Loucy (cell line): Measurements from ENCODE around the gene CRYL1.

Source experiments
- H2AFZ ChIP-seq: fragments of 200-600 bp; sonication (generic); 2 replicates; pipeline ENCODE4 v1.6.0; 2016; ENCODE audit warnings: antibody characterized with exemption, mild to moderate bottlenecking, low read length, moderate library complexity
- H3F3A ChIP-seq: fragments of 200-600 bp; 2 replicates; pipeline ENCODE4 v1.6.0; 2016; ENCODE audit warnings: antibody characterized with exemption, low read depth, mild to moderate bottlenecking
- H3K27me3 ChIP-seq: fragments of 200-600 bp; sonication (generic); 2 replicates; pipeline ENCODE4 v1.6.1; 2014; ENCODE audit warnings: low read length, mild to moderate bottlenecking; ENCODE audit not compliant: insufficient read depth, poor library complexity, severe bottlenecking
- H3K36me3 ChIP-seq: fragments of 200-600 bp; sonication (generic); 2 replicates; pipeline ENCODE4 v1.6.1; 2016; ENCODE audit warnings: low read length; ENCODE audit not compliant: insufficient read depth
- H3K4me1 ChIP-seq: fragments of 200-600 bp; sonication (generic); 2 replicates; pipeline ENCODE4 v1.5.1; 2014; ENCODE audit warnings: low read length, mild to moderate bottlenecking; ENCODE audit not compliant: insufficient read depth, poor library complexity, severe bottlenecking
- H3K4me2 ChIP-seq: fragments of 200-600 bp; sonication (generic); 2 replicates; pipeline ENCODE4 v1.6.0; 2014; ENCODE audit warnings: antibody characterized with exemption, low read length, low read depth, mild to moderate bottlenecking; ENCODE audit not compliant: poor library complexity, severe bottlenecking
- H3K4me3 ChIP-seq: fragments of 200-600 bp; sonication (generic); 2 replicates; pipeline ENCODE4 v1.5.1; 2014; ENCODE audit warnings: low read length, mild to moderate bottlenecking, mixed read lengths; ENCODE audit not compliant: poor library complexity, severe bottlenecking
- H3K79me2 ChIP-seq: fragments of 200-600 bp; sonication (generic); 2 replicates; pipeline ENCODE4 v1.6.1; 2014; ENCODE audit warnings: low read length; ENCODE audit not compliant: insufficient read depth
- H3K9ac ChIP-seq: fragments of 200-600 bp; sonication (generic); 2 replicates; pipeline ENCODE4 v1.6.0; 2014; ENCODE audit warnings: mild to moderate bottlenecking, low read depth, low read length, moderate library complexity; ENCODE audit not compliant: poor library complexity, severe bottlenecking
- H3K9me2 ChIP-seq: fragments of 200-600 bp; sonication (generic); replicated peaks from 2 replicates; pipeline ENCODE4 v1.6.1; 2016; ENCODE audit warnings: low read depth, low read length, mixed read lengths
- H3K9me3 ChIP-seq: fragments of 200-600 bp; sonication (generic); 2 replicates; pipeline ENCODE4 v1.6.1; 2014; ENCODE audit warnings: mild to moderate bottlenecking, antibody characterized with exemption, low read length, low read depth; ENCODE audit not compliant: insufficient read depth
- H4K20me1 ChIP-seq: fragments of 200-600 bp; sonication (generic); 2 replicates; pipeline ENCODE4 v1.6.0; 2014; ENCODE audit warnings: antibody characterized with exemption, low read length, mild to moderate bottlenecking; ENCODE audit not compliant: insufficient read depth, poor library complexity, severe bottlenecking
- EZH2phosphoT487 ChIP-seq: fragments of 200-600 bp; IDR thresholded peaks from 2 replicates; pipeline ENCODE4 v1.6.1; 2018; ENCODE audit warnings: antibody characterized with exemption, mild to moderate bottlenecking, moderate library complexity, borderline replicate concordance
- TF ChIP-seq, protein P1 (sequence below): fragments of 200-600 bp; sonication (generic); conservative IDR thresholded peaks from 2 replicates; pipeline ENCODE4 v1.5.1; 2014; ENCODE audit warnings: mild to moderate bottlenecking, antibody characterized with exemption, low read length

CRYL1 gene

GRCh38 chr13:20525601-20526544 lies at the start of gene CRYL1:
Gene CRYL1 (minus strand): TSS chr13:20525857. CDS start chr13:20525794, 63 bp downstream.
- Histone ChIP-seq H3K79me2 (0 out of 2 replicates have a peak, but pooled peaks cover 4% of the 10 kb centered on the region), H3K9ac (peak within 1 kb of the TSS; percentile 77), H4K20me1 (no peaks in the 10 kb centered on the region), H3K4me1 (peaks cover 14% of the 10 kb centered on the region), H3K4me3 (peak within 1 kb of the TSS; percentile 76), H3K9me2 (no peaks in the 10 kb centered on the region), H2AFZ (peak within 1 kb of the TSS; percentile 98), H3K36me3 (no peaks in the 10 kb centered on the region), H3K27me3 (no peaks in the 10 kb centered on the region), H3K4me2 (peak within 1 kb of the TSS; percentile 88), H3K9me3 (no peaks in the 10 kb centered on the region; the same call in 1 of the 2 replicates), H3F3A (no peaks in the 10 kb centered on the region)
- TF ChIP-seq, protein P1, sequence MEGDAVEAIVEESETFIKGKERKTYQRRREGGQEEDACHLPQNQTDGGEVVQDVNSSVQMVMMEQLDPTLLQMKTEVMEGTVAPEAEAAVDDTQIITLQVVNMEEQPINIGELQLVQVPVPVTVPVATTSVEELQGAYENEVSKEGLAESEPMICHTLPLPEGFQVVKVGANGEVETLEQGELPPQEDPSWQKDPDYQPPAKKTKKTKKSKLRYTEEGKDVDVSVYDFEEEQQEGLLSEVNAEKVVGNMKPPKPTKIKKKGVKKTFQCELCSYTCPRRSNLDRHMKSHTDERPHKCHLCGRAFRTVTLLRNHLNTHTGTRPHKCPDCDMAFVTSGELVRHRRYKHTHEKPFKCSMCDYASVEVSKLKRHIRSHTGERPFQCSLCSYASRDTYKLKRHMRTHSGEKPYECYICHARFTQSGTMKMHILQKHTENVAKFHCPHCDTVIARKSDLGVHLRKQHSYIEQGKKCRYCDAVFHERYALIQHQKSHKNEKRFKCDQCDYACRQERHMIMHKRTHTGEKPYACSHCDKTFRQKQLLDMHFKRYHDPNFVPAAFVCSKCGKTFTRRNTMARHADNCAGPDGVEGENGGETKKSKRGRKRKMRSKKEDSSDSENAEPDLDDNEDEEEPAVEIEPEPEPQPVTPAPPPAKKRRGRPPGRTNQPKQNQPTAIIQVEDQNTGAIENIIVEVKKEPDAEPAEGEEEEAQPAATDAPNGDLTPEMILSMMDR: no peak
- TF ChIP-seq EZH2phosphoT487: no peak

DNA sequence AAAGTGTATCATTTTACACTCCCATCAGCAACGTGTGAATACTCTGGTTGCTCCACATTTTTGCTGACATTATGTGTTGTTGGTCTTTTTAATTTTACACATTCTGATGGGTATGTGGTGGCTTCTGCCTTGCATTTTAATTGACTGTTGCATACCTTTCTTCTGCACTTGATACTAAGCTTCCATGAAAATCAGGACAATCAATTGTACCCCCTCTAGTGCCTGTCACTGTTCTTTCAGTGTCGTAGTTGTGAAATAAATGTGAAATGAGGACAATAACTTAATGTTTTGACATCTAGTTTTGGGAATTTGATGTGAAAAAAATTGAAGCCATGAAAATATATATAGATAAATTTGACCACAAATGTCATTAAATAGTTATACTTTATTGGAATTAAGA lies 48.0 kb upstream of the CRYL1 start:
- Histone ChIP-seq H3K36me3 (no peaks in the 10 kb centered on the region), H3K9me2 (no peaks in the 10 kb centered on the region)

DNA sequence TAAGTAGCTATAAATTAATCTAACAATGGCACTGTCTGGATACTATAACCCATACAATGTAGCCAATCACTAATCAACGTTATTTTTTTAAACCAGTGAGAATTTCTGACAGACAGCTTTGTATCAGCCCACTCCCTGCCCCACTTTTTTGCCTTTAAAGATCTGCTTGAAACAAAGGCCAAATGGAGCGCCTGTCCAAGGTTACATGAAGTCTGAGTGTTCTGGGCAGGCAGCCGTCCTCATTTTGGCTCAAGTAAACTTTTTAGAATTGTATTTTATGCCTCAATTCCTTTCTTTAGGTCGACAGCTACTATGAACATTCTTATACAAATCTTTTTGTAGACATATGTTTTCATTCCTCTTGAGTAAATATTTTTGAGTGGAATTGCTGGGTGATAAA lies 47.5 kb upstream of the CRYL1 start:
- H3K36me3 ChIP-seq: no peaks in the 10 kb centered on the region
- no peak overlapping the region for H2AFZ ChIP-seq
- 0 out of 2 replicates have a peak, but pooled peaks cover 2% of the 10 kb centered on the region for H3F3A ChIP-seq
- H3K4me2 ChIP-seq: no peak overlapping the region
- H3K9ac ChIP-seq: no peak overlapping the region
- H3K9me2 ChIP-seq: no peaks in the 10 kb centered on the region
- H3K9me3 ChIP-seq: 0 out of 2 replicates have a peak, but pooled peaks cover 5% of the 10 kb centered on the region
- peaks cover under 1% of the 10 kb centered on the region for H3K4me1 ChIP-seq
- H3K27me3 ChIP-seq: no peaks in the 10 kb centered on the region
- no peak overlapping the region for H3K4me3 ChIP-seq
- no peaks in the 10 kb centered on the region for H4K20me1 ChIP-seq
- no peak for TF ChIP-seq EZH2phosphoT487
- TF ChIP-seq, protein P1: no peak
- H3K79me2 ChIP-seq: no peaks in the 10 kb centered on the region

More for the DNA sequence above, 48.0 kb upstream of the CRYL1 start:
- TF ChIP-seq, protein P1: no peak
- TF ChIP-seq EZH2phosphoT487: no peak
- H3K9me3 ChIP-seq: 0 out of 2 replicates have a peak, but pooled peaks cover 5% of the 10 kb centered on the region
- H3K4me1 ChIP-seq: no peaks in the 10 kb centered on the region
- no peak overlapping the region for H3K4me3 ChIP-seq
- H3K27me3 ChIP-seq: no peaks in the 10 kb centered on the region
- no peaks in the 10 kb centered on the region for H4K20me1 ChIP-seq
- H3K9ac ChIP-seq: no peak overlapping the region
- no peak overlapping the region for H3K4me2 ChIP-seq
- no peak overlapping the region for H2AFZ ChIP-seq
- H3F3A ChIP-seq: 0 out of 2 replicates have a peak, but pooled peaks cover 2% of the 10 kb centered on the region
- H3K79me2 ChIP-seq: no peaks in the 10 kb centered on the region
